HG03520 (cell line): ENCODE measurements around the gene MOV10.
A peak's percentile ranks its signal among the peaks of the same experiment; 100 is the strongest.

Source experiments
- ATAC-seq: cut with Tn5 transposase; IDR thresholded peaks from one replicate; pipeline ENCODE4 v1.9.1; 2021; ENCODE audit warnings: mild to moderate bottlenecking, moderate library complexity; ENCODE audit not compliant: unreplicated experiment

MOV10 gene

GRCh38 chr1:112673592-112674439 is 643 bp upstream of the MOV10 start:
- ATAC-seq: no peak

GRCh38 chr1:112674986-112675727 is 698 bp downstream of the MOV10 start:
- ATAC-seq: peak; percentile 33

DNA sequence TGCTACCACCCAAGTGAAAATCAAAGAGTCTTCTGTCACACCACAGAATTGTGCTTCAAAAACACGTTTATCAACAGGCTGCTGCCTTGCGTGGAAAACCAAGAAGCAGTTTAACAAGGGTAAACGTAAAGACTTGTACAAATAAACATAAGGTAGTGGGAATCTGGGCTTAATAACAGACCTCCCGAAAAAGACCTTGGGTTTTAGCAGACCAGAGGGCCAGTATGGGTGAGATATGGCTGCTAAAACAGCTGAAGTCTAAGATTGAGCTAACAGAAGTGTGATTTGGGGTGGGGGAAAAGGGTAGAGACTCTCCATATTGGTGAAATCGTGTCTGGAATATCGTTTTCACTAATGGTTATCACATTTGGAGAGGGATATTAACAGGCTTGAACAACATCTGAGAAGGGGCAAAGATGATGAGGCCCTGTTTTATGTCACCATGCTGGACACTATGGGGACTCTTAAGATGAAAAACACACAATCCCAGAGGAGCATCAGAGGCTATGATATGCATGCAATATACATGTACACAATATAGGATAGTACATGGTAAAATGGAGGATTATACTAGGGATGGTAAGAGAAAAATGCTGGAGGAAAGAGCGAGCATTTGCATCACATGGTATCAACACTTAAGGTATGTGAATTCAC is 1.4 kb downstream of the MOV10 start:
- no peak for ATAC-seq

- no peak for ATAC-seq
Measured at GRCh38 chr1:112676543-112676942, 2.1 kb downstream of the MOV10 start.

DNA sequence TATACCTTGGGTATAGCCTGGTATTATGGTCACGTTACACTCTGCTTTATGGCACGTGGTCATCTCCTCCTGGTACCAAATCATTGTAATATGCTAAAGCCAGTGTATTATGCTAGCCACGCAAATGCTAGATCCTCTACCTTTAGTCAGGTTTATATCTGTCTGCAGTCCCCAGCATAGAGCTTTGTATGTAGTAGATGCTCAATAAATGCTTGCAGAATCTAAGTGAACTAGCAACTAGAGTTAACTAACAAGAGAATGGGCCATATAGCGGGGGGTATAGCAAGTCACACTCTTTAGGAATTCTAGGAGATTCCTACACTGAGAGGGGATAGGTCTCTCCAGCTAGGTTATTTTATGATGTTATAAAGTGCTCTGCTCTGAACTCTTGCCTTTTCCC is 3.0 kb downstream of the MOV10 start:
- no peak for ATAC-seq

GRCh38 chr1:112678605-112679004 is 4.1 kb downstream of the MOV10 start:
- no peak for ATAC-seq

DNA sequence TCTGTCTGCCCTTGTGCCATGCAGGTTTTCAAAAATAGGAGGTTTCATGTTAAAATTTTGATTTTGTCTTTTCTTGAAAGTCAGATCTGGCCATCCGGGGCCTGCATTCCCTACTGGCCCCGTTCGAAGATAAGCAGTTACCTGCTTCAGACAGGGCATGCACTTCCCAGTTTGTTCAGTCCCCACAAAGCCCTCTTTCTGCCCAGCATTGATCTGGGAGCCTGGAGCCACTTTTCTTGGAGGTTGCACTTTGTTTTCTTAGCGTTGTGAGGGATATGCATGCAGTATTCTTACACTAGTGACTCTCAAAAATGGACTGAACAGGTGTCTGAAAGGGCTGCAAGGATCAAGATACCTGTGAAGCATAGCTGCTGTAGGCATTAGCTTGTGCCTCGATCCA is 11.5 kb downstream of the MOV10 start:
- no peak for ATAC-seq

GRCh38 chr1:112686417-112686816 is 12.0 kb downstream of the MOV10 start:
- no peak for ATAC-seq

DNA sequence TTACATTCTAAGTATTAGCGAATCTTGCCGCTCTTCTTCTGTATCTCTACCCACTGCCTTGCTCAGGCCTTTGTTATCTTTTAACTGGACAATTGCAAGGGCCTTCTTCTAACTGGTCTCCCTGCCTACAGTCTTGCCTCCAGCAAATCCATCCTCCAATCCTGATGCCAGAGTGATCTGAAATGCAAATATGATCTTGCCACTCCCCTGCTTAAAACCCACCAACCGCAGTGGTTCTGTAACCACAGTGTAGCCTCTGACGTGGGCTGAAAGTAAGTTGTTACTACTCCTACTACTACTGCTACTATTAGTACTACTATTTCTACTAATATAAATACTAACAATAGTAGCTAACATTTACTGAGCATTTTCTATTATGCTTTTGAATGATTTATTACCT is 12.4 kb downstream of the MOV10 start:
- ATAC-seq: no peak

DNA sequence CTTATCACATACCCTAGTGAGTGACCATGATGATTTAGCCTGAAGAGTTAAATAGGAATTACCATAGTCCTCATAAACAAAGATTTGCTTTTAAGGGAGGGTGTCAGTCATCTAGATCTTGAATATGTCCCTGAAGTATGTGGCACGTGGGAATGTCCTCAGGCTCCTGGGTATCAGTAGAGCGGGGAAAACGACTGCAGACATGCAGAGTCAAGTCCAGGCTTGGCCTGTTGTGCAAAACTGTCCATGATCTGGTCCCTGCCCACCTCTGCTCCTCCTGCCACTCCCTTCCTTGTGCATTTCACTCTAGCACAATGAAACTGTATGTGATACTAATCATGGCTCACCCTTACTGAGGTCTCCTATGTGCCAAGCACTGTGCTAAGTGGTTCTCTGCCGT is 12.9 kb downstream of the MOV10 start:
- ATAC-seq: no peak

DNA sequence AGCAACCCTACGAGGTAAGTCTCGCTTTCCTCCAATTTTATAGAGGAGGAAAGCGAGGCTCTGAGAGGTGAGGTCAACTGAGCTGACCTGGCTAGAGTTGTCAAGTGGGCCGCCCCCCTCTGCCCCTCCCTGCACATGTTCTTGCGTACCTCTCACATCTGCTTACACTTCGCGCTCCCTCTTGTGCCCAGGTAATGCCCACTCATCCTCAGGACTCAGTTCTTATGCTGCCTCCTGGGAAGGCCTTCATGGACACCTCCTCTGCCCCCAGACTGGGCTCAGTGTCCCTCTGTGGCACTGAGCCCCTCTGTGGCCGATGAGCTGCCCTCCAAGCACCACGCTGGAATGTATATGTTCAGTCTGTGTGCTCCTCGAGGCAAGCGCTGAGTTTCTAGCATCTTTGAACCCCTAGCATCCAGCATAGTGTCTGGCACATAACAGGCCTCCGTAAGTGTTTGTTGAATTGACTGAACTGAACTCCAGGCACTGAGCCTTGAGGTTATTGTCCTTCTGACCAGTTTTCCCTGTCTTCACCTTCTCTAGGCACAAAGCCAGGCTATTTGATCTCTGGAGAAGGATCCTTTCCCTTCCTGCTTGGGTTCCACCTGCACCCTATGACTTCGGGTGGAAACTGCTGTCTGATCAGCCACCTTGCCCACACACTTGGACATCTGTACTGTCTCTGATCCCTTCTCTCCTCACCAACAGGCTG is 13.5 kb downstream of the MOV10 start:
- ATAC-seq: no peak

DNA sequence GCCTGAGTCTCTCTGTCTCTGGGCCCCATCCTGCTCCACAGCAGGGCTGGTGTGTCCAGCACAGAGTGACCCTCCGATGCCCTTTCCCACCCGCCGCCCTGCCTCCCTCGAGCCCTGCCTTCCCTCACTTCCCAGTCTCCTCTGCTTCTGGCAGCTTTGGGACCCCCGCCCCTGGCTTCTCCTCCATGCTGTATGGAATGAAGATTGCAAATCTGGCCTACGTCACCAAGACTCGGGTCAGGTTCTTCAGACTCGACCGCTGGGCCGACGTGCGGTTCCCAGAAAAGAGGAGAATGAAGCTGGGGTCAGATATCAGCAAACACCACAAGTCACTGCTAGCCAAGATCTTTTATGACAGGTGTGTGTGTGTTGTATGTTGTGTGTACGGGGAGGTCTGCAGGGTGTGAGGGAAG is 14.3 kb downstream of the MOV10 start:
- ATAC-seq: no peak

DNA sequence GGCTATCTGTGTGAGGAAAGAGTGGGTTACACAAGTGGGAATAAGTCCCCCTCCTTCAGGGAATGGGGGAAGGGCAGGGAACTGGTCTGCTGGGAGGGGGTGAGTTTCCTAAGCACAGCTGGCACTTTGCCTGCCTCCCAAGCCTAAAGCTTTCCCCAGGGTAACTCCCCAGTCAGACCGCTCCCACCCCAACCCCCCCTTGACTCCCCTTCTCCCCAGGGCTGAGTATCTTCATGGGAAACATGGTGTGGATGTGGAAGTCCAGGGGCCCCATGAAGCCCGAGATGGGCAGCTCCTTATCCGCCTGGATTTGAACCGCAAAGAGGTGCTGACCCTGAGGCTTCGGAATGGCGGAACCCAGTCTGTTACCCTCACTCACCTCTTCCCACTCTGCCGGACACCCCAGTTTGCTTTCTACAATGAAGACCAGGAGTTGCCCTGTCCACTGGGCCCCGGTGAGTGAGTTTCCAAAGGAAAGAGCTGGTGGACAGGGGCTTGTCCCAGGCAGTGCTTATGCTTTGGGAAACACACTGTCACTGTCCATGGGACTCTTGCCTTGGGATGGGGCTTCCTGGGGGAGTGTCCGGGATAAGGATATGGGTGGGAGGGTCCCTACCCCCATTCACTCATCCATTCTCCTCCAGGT is 14.9 kb downstream of the MOV10 start:
- no peak for ATAC-seq

DNA sequence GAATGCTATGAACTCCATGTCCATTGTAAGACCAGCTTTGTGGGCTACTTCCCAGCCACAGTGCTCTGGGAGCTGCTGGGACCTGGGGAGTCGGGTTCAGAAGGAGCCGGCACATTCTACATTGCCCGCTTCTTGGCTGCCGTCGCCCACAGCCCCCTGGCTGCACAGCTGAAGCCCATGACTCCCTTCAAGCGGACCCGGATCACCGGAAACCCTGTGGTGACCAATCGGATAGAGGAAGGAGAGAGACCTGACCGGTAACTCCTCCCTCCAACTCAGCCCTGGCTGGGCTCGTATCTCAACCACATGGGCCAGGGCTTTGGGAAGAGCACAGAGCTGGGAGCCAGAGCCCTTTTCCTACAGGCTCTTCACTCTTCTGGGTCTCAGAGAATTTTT is 15.4 kb downstream of the MOV10 start:
- no peak for ATAC-seq

- ATAC-seq: no peak
Measured at GRCh38 chr1:112692681-112693080, 18.2 kb downstream of the MOV10 start.

GRCh38 chr1:112693821-112694220 is 19.4 kb downstream of the MOV10 start:
- no peak for ATAC-seq

GRCh38 chr1:112694363-112694929 is 20.0 kb downstream of the MOV10 start:
- no peak for ATAC-seq

DNA sequence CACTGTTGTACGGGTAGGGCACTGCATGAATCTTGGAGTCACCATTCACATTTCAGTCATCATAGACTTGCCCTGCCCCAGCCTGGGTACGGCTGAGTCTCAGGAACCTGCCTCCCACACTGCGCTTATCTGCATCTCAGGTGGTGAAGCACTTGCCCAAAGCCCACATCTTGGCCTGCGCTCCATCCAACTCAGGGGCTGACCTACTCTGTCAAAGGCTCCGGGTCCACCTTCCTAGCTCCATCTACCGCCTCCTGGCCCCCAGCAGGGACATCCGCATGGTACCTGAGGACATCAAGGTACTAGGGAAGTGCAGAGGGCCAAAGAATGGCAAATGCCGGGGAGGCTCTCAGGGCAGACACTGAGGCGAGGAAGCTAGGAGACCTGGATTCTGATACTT is 20.8 kb downstream of the MOV10 start:
- no peak for ATAC-seq

DNA sequence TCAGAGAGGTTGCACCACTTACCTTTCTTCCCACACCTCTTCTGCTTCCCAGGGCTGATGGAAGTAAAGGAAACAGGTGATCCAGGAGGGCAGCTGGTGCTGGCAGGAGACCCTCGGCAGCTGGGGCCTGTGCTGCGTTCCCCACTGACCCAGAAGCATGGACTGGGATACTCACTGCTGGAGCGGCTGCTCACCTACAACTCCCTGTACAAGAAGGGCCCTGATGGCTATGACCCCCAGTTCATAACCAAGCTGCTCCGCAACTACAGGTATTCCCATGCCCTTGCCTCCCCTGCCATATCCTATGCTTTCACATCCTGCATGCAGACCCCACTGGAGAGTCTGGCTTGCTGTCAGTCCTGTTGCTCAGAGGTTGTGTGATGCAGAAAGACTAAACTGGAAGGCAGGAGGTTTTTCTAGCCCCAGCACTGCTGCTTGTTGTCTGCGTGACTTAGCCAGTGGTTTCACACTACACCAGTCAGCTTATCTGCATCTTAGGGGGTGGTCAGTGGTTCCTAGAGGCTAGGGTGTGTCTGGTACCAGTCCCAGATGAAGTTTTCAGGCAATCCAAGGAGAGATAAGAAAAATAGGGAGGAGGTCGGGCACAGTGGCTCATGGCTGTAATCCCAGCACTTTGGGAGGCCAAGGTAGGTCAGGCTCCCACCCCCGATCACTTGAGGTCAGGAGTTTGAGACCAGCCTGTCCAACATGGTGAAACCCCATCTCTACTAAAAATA is 22.3 kb downstream of the MOV10 start:
- ATAC-seq: no peak

DNA sequence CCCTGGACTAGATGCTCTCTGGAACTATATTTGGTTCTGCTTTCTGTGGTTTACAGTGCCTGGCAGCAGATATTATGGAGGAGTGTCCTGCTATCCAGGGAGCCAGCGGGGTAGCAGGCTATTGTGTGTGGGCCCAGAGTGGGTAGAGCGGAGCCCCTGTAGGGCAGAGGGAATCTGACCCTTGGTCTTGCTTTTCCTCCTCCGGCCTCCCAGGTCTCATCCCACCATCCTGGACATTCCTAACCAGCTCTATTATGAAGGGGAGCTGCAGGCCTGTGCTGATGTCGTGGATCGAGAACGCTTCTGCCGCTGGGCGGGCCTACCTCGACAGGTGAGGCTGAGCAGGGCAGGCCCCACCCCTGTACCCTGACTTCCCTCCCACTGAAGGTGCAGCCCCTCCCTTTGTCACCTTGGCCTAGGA is 23.3 kb downstream of the MOV10 start:
- ATAC-seq: no peak
